Measurements from ENCODE around the gene AMPD1. TPM values are rescaled to one million over a fixed set of nuclear protein-coding genes. Genes with fewer than 3 reads are reported as not detected.

The AMPD1 gene
- total RNA-seq, 1 donor from 2014 or later = not detected

- Mint-ChIP-seq H3K36me3 (ENCODE audit: low read depth) (no peaks in the 10 kb centered on the region), H3K4me3 (no peak overlapping the region), H3K4me1 (ENCODE audit: low read depth) (peaks cover 8% of the 10 kb centered on the region), H3K27ac (no peak overlapping the region), H3K27me3 (ENCODE audit: insufficient read depth) (peaks cover 33% of the 10 kb centered on the region), H3K9me3 (no peaks in the 10 kb centered on the region)
- intact Hi-C loops (cut with micrococcal nuclease) = no loop called here
- no peak for DNase-seq (ENCODE audit: low spot score)
These were observed 28.4 kb downstream of the AMPD1 start for GRCh38 chr1:114666954-114667353.

GRCh38 chr1:114660238-114660637, 35.1 kb downstream of the AMPD1 start:
- Mint-ChIP-seq H3K4me3 (no peak overlapping the region), H3K27ac (no peak overlapping the region), H3K9me3 (no peaks in the 10 kb centered on the region), H3K4me1 (ENCODE audit: low read depth) (no peaks in the 10 kb centered on the region), H3K36me3 (ENCODE audit: low read depth) (no peaks in the 10 kb centered on the region), H3K27me3 (ENCODE audit: insufficient read depth) (peaks cover 16% of the 10 kb centered on the region)
- intact Hi-C loops (cut with micrococcal nuclease) = no loop called here
- no peak for DNase-seq (ENCODE audit: low spot score)

DNA sequence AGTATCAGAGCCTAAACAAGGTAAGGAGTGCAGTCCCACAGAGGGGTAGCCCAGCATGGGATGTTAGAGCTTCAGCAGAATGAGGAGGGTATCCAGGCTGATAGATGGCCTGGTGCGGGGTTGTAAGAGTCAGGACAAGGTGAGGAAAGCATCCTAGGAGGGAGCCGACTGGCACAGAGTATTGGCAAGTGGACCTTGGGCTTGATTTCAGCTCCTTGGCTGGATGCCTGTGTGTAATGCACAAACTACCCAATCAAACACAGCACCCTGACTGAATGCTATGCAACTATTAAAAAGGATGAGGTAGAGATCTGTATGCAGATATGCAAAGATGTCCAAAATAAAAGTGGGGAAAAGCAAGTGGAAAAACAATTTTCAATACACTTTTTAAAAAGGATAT, 43.5 kb downstream of the AMPD1 start:
- H3K27ac Mint-ChIP-seq = no peak overlapping the region
- H3K27me3 Mint-ChIP-seq (ENCODE audit: insufficient read depth) = peaks cover 5% of the 10 kb centered on the region
- DNase-seq (ENCODE audit: low spot score) = no peak
- no peaks in the 10 kb centered on the region for H3K4me1 Mint-ChIP-seq (ENCODE audit: low read depth)
- H3K36me3 Mint-ChIP-seq (ENCODE audit: low read depth) = no peaks in the 10 kb centered on the region
- intact Hi-C loops (cut with micrococcal nuclease) = no loop called here
- H3K4me3 Mint-ChIP-seq = no peak overlapping the region
- H3K9me3 Mint-ChIP-seq = no peaks in the 10 kb centered on the region

DNA sequence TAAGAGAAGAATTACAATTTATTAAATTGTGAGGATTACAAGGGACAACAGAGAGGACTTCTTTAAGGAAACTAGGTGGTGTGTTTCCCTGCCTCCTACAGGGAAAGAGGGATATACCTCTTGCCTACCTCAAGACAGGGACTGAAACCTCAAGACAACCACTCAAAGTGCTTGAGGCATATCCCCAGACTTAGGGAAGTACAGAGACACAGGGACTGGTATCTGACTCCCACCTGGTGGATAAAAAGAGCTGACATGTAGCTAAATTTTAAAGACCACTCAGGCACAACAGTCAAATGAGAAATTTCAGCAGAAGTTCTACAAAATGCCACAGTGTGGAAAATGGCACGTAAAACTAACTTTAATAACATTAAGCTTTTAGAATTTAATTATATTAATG, 46.8 kb downstream of the AMPD1 start:
- Mint-ChIP-seq H3K4me1 (ENCODE audit: low read depth) (no peaks in the 10 kb centered on the region), H3K9me3 (no peaks in the 10 kb centered on the region), H3K36me3 (ENCODE audit: low read depth) (no peaks in the 10 kb centered on the region), H3K4me3 (no peak overlapping the region), H3K27me3 (ENCODE audit: insufficient read depth) (peaks cover 5% of the 10 kb centered on the region), H3K27ac (no peak overlapping the region)
- intact Hi-C loops (cut with micrococcal nuclease) = no loop called here
- DNase-seq (ENCODE audit: low spot score) = no peak

DNA sequence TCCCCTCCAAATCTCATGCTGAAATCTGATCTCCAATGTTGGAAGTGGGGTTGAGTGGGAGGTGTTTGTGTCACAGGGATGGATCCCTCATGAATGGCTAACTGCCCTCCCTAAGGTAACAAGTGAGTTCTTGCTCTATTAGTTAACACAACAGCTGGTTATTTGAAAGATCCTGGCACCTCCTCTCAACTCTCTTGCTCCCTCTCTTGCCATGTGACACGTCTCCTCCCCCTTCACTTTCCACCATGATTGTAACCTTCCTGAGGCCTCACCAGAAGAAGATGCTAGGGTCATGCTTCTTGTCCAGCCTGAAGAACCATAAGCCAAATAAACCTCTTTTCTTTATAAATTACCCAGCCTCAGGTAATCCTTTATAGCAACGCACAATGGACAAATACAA, 54.0 kb downstream of the AMPD1 start:
- DNase-seq (ENCODE audit: low spot score) = no peak
- no peak overlapping the region for H3K27ac Mint-ChIP-seq
- no peaks in the 10 kb centered on the region for H3K9me3 Mint-ChIP-seq
- intact Hi-C loops (cut with micrococcal nuclease) = no loop called here
- no peaks in the 10 kb centered on the region for H3K36me3 Mint-ChIP-seq (ENCODE audit: low read depth)
- H3K4me3 Mint-ChIP-seq = no peak overlapping the region
- no peaks in the 10 kb centered on the region for H3K4me1 Mint-ChIP-seq (ENCODE audit: low read depth)
- H3K27me3 Mint-ChIP-seq (ENCODE audit: insufficient read depth) = peaks cover 4% of the 10 kb centered on the region

GRCh38 chr1:114638910-114639309, 56.4 kb downstream of the AMPD1 start:
- no peak for DNase-seq (ENCODE audit: low spot score)

DNA sequence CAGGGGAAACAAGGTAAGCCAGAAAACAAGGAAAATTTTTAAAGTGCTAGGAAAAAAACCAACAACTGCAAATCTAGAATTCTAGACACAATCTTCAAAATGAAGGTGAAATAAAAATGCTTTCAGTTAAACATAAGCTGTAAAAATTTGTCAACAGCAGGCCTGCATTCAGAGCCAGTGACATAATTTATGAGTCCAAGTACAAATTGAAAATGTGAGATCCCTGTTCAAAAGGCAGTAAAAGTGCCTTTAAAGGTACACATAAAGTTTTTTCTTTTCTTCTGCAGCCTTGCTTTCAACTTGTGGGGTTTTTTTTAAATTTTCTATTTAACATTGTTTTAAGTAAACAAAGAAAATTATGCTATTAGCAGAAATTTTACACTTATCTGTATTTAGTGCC, 62.9 kb downstream of the AMPD1 start:
- DNase-seq (ENCODE audit: low spot score) = no peak
- intact Hi-C loops (cut with micrococcal nuclease) = no loop called here
- Mint-ChIP-seq H3K4me3 (no peak overlapping the region), H3K27me3 (ENCODE audit: insufficient read depth) (peaks cover 8% of the 10 kb centered on the region), H3K27ac (no peak overlapping the region), H3K36me3 (ENCODE audit: low read depth) (no peaks in the 10 kb centered on the region), H3K4me1 (ENCODE audit: low read depth) (no peaks in the 10 kb centered on the region), H3K9me3 (no peaks in the 10 kb centered on the region)

More at GRCh38 chr1:114638910-114639309, 56.4 kb downstream of the AMPD1 start:
- Mint-ChIP-seq H3K36me3 (ENCODE audit: low read depth) (no peaks in the 10 kb centered on the region), H3K27ac (no peak overlapping the region), H3K9me3 (no peaks in the 10 kb centered on the region), H3K4me1 (ENCODE audit: low read depth) (no peaks in the 10 kb centered on the region), H3K27me3 (ENCODE audit: insufficient read depth) (peaks cover 4% of the 10 kb centered on the region), H3K4me3 (no peak overlapping the region)
- intact Hi-C loops (cut with micrococcal nuclease) = no loop called here

DNA sequence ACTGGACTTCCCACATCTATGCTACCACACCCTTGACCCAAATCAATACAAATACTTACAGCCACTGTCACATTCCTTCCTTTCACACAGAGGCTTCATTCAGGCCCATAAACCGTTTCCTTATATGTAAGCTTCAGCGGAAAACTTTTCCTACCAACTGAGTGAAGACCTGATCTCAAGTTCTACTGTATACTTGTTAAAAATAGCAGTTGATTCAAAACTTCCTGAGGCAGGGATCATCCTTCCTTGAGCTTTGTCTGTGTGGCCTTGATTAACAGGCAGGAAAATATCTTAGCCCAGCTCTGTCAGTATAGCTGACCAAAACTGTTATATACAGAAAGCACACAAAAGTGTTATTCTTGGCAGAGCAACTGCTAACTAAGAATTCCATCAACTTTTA, 68.2 kb downstream of the AMPD1 start:
- H3K36me3 Mint-ChIP-seq (ENCODE audit: low read depth) = no peaks in the 10 kb centered on the region
- H3K9me3 Mint-ChIP-seq = no peaks in the 10 kb centered on the region
- no peak overlapping the region for H3K27ac Mint-ChIP-seq
- no peak for DNase-seq (ENCODE audit: low spot score)
- peaks cover 10% of the 10 kb centered on the region for H3K27me3 Mint-ChIP-seq (ENCODE audit: insufficient read depth)
- no peaks in the 10 kb centered on the region for H3K4me1 Mint-ChIP-seq (ENCODE audit: low read depth)
- no peak overlapping the region for H3K4me3 Mint-ChIP-seq
- intact Hi-C loops (cut with micrococcal nuclease) = no loop called here

GRCh38 chr1:114623364-114623763, 72.0 kb downstream of the AMPD1 start:
- H3K4me1 Mint-ChIP-seq (ENCODE audit: low read depth) = no peaks in the 10 kb centered on the region
- intact Hi-C loops (cut with micrococcal nuclease) = no loop called here
- no peak overlapping the region for H3K4me3 Mint-ChIP-seq
- no peaks in the 10 kb centered on the region for H3K9me3 Mint-ChIP-seq
- DNase-seq (ENCODE audit: low spot score) = no peak
- peaks cover 17% of the 10 kb centered on the region for H3K27me3 Mint-ChIP-seq (ENCODE audit: insufficient read depth)
- no peak overlapping the region for H3K27ac Mint-ChIP-seq
- H3K36me3 Mint-ChIP-seq (ENCODE audit: low read depth) = no peaks in the 10 kb centered on the region

Other genes with a start within 250 kb of the AMPD1 start
- gene TRIM33, start 184.3 kb downstream of the AMPD1 start, total RNA-seq = 39.2 and 41.7 TPM in 2 replicates
- gene BCAS2, start 113.9 kb downstream of the AMPD1 start, total RNA-seq = 61.9 and 63.0 TPM in 2 replicates
- 0.16 and 0.24 TPM in 2 replicates for gene DENND2C, start 25.5 kb downstream of the AMPD1 start, total RNA-seq
- gene NRAS, start 21.2 kb upstream of the AMPD1 start, total RNA-seq = 57.5 and 62.1 TPM in 2 replicates
- gene CSDE1, start 62.4 kb upstream of the AMPD1 start, total RNA-seq = 398 and 421 TPM in 2 replicates
- 59.4 and 65.0 TPM in 2 replicates for gene SIKE1, start 85.1 kb upstream of the AMPD1 start, total RNA-seq
- not detected in 2 replicates for gene SYCP1, start 159.3 kb upstream of the AMPD1 start, total RNA-seq